ENCODE measurements around the gene SLC49A3. TPM values are rescaled to one million over a fixed set of nuclear protein-coding genes. Genes with fewer than 3 reads are reported as not detected.

The SLC49A3 gene
- total and polyA plus RNA-seq, 2 of the 13 experiments (the other 11 are each of a cell fraction or from before 2014, with no cell fraction given), result 0.07 to 0.17 TPM

DNA sequence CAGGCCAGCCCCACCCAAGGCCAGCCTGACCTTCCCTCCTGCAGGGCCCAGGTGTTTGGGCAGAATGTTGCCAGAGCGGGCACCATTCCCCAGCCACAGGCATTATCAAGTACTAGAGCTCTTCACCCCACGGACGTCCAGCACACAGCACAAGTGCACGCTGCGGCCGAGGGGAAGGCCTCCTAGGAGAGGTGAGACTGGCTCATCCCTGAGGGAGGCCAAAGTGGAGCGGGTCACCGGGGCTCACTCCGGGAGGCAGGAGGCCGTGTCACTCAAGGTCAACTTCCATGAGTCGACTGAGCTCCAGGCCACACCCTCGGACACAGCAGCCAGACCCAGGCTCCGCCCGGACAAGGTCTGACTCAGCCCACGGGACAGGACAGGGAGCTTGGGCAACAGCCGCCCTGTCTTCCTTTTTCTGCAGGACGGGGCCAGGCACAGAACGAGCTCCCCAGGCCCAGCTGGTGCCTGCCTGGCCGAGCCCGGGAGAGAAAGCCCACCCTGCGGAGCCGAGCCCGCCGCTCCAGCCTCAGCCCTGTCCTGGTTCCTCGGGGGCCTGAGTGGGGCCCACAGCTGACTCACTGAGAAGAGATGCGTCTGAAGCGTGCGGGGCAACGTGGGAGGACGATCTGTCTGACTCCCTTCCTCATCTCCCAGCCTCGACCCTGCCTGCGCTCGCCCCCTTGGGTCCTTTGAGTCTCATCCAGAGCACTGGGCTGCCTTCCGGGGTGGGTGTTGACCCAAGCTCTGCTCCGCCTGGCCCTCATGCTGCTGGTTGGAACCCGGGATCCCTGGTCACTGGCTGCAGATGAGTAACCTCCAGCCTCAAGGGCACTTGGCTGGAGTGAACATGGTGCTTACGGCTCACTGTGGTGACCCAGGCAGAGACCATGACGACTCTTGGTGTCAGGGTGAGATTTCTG lies 1.6 kb downstream of the SLC49A3 start (continued):
- TF ChIP-seq PHF8 (CRISPR knock-in tag; IDR thresholded peaks at IDR 0.05) (peak; percentile 44; the same call in 1 of the 2 replicates), KMT2B (CRISPR knock-in tag; IDR thresholded peaks at IDR 0.05) (no peak), CHD4 (IDR thresholded peaks at IDR 0.05; ENCODE audit: borderline replicate concordance, low read length) (no peak), SMC3 (IDR thresholded peaks at IDR 0.05; ENCODE audit: low read length) (no peak), ZSCAN21 (CRISPR knock-in tag; IDR thresholded peaks at IDR 0.05; ENCODE audit: borderline replicate concordance) (0 out of 2 replicates have a peak, but pooled peaks have one; percentile 40), ZNF605 (CRISPR knock-in tag; IDR thresholded peaks at IDR 0.05) (peak; percentile 22), SP4 (CRISPR knock-in tag; IDR thresholded peaks at IDR 0.05) (0 out of 2 replicates have a peak, but pooled peaks have one; percentile 32), NR1H2 (CRISPR knock-in tag; IDR thresholded peaks at IDR 0.05; ENCODE audit: borderline replicate concordance, low read depth) (no peak), NFRKB (IDR thresholded peaks at IDR 0.05) (no peak), NR3C1 (CRISPR knock-in tag; IDR thresholded peaks at IDR 0.05) (no peak), GATA4 (IDR thresholded peaks at IDR 0.05; ENCODE audit: borderline replicate concordance, low read depth) (0 out of 2 replicates have a peak, but pooled peaks have one; percentile 41), TSC22D2 (CRISPR knock-in tag; IDR thresholded peaks at IDR 0.05; ENCODE audit: borderline replicate concordance) (0 out of 2 replicates have a peak, but pooled peaks have one; percentile 47), TFAP4 (IDR thresholded peaks at IDR 0.05; ENCODE audit: borderline replicate concordance, low read depth) (peak; percentile 62; the same call in 1 of the 2 replicates), TOE1 (CRISPR knock-in tag; IDR thresholded peaks at IDR 0.05) (no peak), MTF1 (CRISPR knock-in tag; IDR thresholded peaks at IDR 0.05) (no peak), TARDBP (CRISPR knock-in tag; IDR thresholded peaks at IDR 0.05) (peak; percentile 43; the same call in 1 of the 2 replicates), POGZ (CRISPR knock-in tag; IDR thresholded peaks at IDR 0.05) (peak; percentile 68; the same call in 1 of the 2 replicates), ZNF557 (CRISPR knock-in tag; IDR thresholded peaks at IDR 0.05) (no peak), SALL2 (CRISPR knock-in tag; IDR thresholded peaks at IDR 0.05) (peak; percentile 13), ZNF546 (CRISPR knock-in tag; conservative IDR thresholded peaks at IDR 0.05) (0 out of 2 replicates have a peak, but pooled peaks have one; percentile 73)
- TF ChIP-seq, protein P1, sequence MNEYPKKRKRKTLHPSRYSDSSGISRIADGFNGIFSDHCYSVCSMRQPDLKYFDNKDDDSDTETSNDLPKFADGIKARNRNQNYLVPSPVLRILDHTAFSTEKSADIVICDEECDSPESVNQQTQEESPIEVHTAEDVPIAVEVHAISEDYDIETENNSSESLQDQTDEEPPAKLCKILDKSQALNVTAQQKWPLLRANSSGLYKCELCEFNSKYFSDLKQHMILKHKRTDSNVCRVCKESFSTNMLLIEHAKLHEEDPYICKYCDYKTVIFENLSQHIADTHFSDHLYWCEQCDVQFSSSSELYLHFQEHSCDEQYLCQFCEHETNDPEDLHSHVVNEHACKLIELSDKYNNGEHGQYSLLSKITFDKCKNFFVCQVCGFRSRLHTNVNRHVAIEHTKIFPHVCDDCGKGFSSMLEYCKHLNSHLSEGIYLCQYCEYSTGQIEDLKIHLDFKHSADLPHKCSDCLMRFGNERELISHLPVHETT (CRISPR knock-in tag; conservative IDR thresholded peaks at IDR 0.05), result no peak; the same call in 1 of the 2 replicates
- TF ChIP-seq, protein P2, sequence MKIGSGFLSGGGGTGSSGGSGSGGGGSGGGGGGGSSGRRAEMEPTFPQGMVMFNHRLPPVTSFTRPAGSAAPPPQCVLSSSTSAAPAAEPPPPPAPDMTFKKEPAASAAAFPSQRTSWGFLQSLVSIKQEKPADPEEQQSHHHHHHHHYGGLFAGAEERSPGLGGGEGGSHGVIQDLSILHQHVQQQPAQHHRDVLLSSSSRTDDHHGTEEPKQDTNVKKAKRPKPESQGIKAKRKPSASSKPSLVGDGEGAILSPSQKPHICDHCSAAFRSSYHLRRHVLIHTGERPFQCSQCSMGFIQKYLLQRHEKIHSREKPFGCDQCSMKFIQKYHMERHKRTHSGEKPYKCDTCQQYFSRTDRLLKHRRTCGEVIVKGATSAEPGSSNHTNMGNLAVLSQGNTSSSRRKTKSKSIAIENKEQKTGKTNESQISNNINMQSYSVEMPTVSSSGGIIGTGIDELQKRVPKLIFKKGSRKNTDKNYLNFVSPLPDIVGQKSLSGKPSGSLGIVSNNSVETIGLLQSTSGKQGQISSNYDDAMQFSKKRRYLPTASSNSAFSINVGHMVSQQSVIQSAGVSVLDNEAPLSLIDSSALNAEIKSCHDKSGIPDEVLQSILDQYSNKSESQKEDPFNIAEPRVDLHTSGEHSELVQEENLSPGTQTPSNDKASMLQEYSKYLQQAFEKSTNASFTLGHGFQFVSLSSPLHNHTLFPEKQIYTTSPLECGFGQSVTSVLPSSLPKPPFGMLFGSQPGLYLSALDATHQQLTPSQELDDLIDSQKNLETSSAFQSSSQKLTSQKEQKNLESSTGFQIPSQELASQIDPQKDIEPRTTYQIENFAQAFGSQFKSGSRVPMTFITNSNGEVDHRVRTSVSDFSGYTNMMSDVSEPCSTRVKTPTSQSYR (CRISPR knock-in tag; IDR thresholded peaks at IDR 0.05; ENCODE audit: borderline replicate concordance), result no peak; the same call in 1 of the 2 replicates
- TF ChIP-seq, protein P3, sequence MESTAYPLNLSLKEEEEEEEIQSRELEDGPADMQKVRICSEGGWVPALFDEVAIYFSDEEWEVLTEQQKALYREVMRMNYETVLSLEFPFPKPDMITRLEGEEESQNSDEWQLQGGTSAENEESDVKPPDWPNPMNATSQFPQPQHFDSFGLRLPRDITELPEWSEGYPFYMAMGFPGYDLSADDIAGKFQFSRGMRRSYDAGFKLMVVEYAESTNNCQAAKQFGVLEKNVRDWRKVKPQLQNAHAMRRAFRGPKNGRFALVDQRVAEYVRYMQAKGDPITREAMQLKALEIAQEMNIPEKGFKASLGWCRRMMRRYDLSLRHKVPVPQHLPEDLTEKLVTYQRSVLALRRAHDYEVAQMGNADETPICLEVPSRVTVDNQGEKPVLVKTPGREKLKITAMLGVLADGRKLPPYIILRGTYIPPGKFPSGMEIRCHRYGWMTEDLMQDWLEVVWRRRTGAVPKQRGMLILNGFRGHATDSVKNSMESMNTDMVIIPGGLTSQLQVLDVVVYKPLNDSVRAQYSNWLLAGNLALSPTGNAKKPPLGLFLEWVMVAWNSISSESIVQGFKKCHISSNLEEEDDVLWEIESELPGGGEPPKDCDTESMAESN (CRISPR knock-in tag; conservative IDR thresholded peaks at IDR 0.05), result 0 out of 2 replicates have a peak, but pooled peaks have one; percentile 42
